Measurements from ENCODE around the gene TTC28. TPM values are rescaled to one million over a fixed set of nuclear protein-coding genes. Genes with fewer than 3 reads are reported as not detected.

Gene TTC28
- total RNA-seq, 1 experiment from 2014 or later: 0.12 TPM

GRCh38 chr22:28023774-28024173, 655.9 kb downstream of the TTC28 start (continued):
- no peak for TF ChIP-seq TCF7L2 (IDR thresholded peaks at IDR 0.05; ENCODE audit: borderline replicate concordance, extremely low read depth, insufficient read depth, insufficient read length)
- TF ChIP-seq EGR1 (IDR thresholded peaks at IDR 0.05; ENCODE audit: low read depth): no peak
- TF ChIP-seq CEBPB (IDR thresholded peaks at IDR 0.05; ENCODE audit: low read depth): no peak

DNA sequence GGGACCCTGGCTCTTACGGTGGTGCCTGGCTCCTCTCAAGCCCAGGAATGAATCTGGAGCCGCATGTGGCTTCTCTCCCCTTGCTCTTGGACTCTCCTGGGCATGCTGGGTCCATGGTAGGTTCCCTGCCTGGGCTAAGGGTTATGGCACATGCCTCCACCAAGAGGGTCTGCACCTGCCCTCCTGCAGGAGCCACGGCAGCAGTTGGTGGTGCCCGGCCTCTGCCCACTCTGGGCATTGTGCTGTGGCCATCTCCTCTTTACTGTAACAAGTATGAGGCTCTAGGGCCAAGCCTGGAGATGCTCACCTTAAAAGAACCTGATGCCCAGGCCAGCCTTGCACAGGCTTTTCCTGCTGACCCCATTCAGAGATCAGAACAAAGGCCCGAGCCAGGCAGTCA, 656.6 kb downstream of the TTC28 start:
- Histone ChIP-seq H3K4me2 (ENCODE audit: low read length) (no peak overlapping the region), H3K79me2 (ENCODE audit: insufficient read depth, low read length) (no peaks in the 10 kb centered on the region), H3K9me2 (ENCODE audit: insufficient read depth) (no peaks in the 10 kb centered on the region), H3K9me3 (ENCODE audit: control insufficient read depth in 1 of 2, insufficient read depth in 1 of 2, low read depth in 1 of 2, low read length in 2 of 2) (no peaks in the 10 kb centered on the region), H3K4me1 (ENCODE audit: control insufficient read depth in 1 of 2, insufficient read depth in 2 of 2, low read length in 2 of 2) (peaks cover 0 to 6% of the 10 kb centered on the region in 2 experiments; a peak in 1 of 4 replicates), H3K27me3 (ENCODE audit: insufficient read depth, low read length) (peaks cover 7% of the 10 kb centered on the region; the same call in 1 of the 2 replicates), H2AFZ (ENCODE audit: low read depth, low read length, poor library complexity, severe bottlenecking) (no peak overlapping the region), H3K27ac (ENCODE audit: low read depth, low read length) (no peak overlapping the region), H4K20me1 (ENCODE audit: insufficient read depth) (no peaks in the 10 kb centered on the region), H3K36me3 (ENCODE audit: control insufficient read depth in 1 of 2, insufficient read depth in 2 of 2, low read length in 2 of 2) (no peaks in the 10 kb centered on the region), H3K9ac (ENCODE audit: low read length) (no peak overlapping the region), H3K4me3 (replicated peaks in 1 of 2; ENCODE audit: low read depth in 1 of 2, low read length in 2 of 2) (no peak overlapping the region)
- ChIA-PET CTCF (no interaction called here), POLR2A (no interaction called here), RAD21 (ENCODE audit: low non-redundant PET in 1 of 2, low total read pairs in 2 of 2, uncharacterized antibody in 2 of 2, unreplicated experiment in 2 of 2) (no interaction called here)
- BruUV-seq (replicated peaks): no TSS peak
- intact Hi-C loops (cut with micrococcal nuclease): no loop called here
- DNase-seq (ENCODE audit: low read depth, low spot score): no peak
- TF ChIP-seq JUND (IDR thresholded peaks at IDR 0.05) (no peak), MAX (IDR thresholded peaks at IDR 0.05) (no peak), SP1 (IDR thresholded peaks at IDR 0.05; ENCODE audit: low read depth) (no peak), YY1 (IDR thresholded peaks at IDR 0.05; ENCODE audit: extremely low read depth, insufficient replicate concordance, low read depth, low read length) (no peak), FOSL1 (IDR thresholded peaks at IDR 0.05; ENCODE audit: low read depth) (no peak), RAD21 (IDR thresholded peaks at IDR 0.05; ENCODE audit: low read depth) (no peak), SRF (IDR thresholded peaks at IDR 0.05; ENCODE audit: low read depth) (no peak), EZH2phosphoT487 (IDR thresholded peaks at IDR 0.05; ENCODE audit: borderline replicate concordance) (no peak)
- TF ChIP-seq, protein P1, sequence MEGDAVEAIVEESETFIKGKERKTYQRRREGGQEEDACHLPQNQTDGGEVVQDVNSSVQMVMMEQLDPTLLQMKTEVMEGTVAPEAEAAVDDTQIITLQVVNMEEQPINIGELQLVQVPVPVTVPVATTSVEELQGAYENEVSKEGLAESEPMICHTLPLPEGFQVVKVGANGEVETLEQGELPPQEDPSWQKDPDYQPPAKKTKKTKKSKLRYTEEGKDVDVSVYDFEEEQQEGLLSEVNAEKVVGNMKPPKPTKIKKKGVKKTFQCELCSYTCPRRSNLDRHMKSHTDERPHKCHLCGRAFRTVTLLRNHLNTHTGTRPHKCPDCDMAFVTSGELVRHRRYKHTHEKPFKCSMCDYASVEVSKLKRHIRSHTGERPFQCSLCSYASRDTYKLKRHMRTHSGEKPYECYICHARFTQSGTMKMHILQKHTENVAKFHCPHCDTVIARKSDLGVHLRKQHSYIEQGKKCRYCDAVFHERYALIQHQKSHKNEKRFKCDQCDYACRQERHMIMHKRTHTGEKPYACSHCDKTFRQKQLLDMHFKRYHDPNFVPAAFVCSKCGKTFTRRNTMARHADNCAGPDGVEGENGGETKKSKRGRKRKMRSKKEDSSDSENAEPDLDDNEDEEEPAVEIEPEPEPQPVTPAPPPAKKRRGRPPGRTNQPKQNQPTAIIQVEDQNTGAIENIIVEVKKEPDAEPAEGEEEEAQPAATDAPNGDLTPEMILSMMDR (IDR thresholded peaks at IDR 0.05 in 2 of 3, conservative IDR thresholded peaks at IDR 0.05 in 1 of 3; ENCODE audit: borderline replicate concordance in 1 of 3, insufficient read depth in 1 of 3, low read depth in 2 of 3, low read length in 2 of 3): no peak
- ATAC-seq: no peak
